Measurements from ENCODE around the gene GRIN3B.

DNA sequence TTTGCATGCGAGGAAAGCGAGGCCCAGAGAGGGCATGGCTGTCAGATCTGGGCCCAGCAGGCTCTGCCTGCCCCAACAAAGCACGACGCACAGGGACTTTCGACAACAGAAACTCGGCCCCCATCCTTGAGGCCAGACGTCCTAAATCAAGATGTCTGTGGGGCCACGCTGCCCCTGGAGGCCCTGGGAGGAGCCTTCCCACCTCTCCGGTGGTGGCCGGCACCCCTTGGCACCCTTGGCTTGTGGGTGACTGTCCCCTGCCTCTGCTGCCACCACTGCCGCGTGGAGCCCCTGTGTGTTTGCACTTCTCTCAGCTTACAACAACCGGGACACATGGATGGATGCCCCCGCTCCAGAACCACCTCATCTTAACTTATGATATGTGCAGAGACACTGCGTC lies 11.7 kb upstream of the GRIN3B start:
- TF ChIP-seq, protein P1, sequence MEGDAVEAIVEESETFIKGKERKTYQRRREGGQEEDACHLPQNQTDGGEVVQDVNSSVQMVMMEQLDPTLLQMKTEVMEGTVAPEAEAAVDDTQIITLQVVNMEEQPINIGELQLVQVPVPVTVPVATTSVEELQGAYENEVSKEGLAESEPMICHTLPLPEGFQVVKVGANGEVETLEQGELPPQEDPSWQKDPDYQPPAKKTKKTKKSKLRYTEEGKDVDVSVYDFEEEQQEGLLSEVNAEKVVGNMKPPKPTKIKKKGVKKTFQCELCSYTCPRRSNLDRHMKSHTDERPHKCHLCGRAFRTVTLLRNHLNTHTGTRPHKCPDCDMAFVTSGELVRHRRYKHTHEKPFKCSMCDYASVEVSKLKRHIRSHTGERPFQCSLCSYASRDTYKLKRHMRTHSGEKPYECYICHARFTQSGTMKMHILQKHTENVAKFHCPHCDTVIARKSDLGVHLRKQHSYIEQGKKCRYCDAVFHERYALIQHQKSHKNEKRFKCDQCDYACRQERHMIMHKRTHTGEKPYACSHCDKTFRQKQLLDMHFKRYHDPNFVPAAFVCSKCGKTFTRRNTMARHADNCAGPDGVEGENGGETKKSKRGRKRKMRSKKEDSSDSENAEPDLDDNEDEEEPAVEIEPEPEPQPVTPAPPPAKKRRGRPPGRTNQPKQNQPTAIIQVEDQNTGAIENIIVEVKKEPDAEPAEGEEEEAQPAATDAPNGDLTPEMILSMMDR (IDR thresholded peaks at IDR 0.05): no peak
- TF ChIP-seq POLR2AphosphoS5 (IDR thresholded peaks at IDR 0.05) (no peak), POLR2A (IDR thresholded peaks at IDR 0.05) (no peak)
